LHCN-M2 (cell line): ENCODE measurements around the gene CPXM2. TPM values are rescaled to one million over a fixed set of nuclear protein-coding genes. Genes with fewer than 3 reads are reported as not detected.
A peak's percentile ranks its signal among the peaks of the same experiment; 100 is the strongest.

ENCODE experiments used
- DNase-seq: peaks from one replicate; pipeline ENCODE4 v3.0.0-alpha.2; 2012; ENCODE audit warnings: low read depth
- total RNA-seq: library from RNA; depleted of rRNA; stranded (reverse); fragments of >200 nt; gene quantifications from 2 replicates; pipeline ENCODE4 v1.2.3, GENCODE V29; 2014

CPXM2 gene
- total RNA-seq, 1 experiment from 2014 or later = not detected

- DNase-seq = peak; percentile 2
Measured at GRCh38 chr10:123848564-123849457, 42.8 kb downstream of the CPXM2 start.

- peak; percentile 21 for DNase-seq
Measured at GRCh38 chr10:123847686-123848432, 43.7 kb downstream of the CPXM2 start.

- no peak for DNase-seq
Measured at GRCh38 chr10:123843835-123844234, 47.8 kb downstream of the CPXM2 start.

DNA sequence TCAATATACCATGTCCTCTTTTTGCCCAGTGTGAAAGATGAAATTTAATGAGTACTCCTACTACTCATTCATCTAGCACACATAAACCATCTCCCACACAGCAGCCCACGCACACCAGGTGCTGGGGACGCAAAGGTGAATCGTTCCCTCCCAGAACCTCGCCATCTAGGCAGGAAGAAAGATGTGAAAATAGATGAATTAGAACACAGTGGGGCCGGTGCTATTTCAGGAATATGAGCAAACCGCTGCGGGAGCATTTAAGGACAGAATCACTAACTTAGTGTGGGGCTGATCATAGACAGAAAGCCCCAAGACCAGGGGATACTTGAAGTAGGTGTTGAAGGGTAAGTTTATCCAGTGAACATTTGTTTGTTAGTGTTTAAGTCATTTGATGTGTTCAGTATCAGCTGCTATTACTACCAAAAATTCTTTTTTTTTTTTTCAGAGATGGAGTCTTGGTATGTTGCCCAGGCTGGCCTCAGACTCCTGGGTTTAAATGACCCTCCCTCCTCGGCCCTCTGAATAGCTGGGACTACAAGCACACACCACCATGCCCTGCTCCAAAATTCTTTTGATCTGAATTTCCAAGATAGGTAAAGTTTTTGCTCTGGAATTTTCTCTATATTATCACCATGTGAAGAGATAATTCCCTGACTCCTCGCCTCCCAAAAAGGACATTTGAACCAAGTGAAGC, 48.8 kb downstream of the CPXM2 start:
- no peak for DNase-seq

DNA sequence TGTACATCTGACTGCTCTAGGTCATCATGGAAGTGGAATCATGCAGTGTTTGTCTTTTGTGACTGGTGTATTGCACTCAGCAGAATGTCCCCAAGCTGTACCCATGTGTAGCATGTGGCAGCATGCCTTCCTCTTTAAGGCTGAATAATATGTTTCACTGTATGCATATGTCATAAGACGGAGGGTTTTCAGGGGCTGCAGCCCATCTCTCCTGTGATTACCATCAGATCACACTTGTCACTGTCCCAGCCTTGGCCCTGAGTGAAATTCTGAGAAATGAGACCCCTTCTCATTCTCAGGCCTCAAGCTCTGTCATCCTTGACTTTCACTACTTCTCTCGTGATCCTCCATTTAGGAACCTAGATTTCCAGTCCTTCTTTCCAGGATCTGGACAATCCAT, 50.0 kb downstream of the CPXM2 start:
- no peak for DNase-seq

- no peak for DNase-seq
Measured at GRCh38 chr10:123841115-123841514, 50.5 kb downstream of the CPXM2 start.

GRCh38 chr10:123840714-123841113, 50.9 kb downstream of the CPXM2 start:
- no peak for DNase-seq

- DNase-seq = no peak
Measured at GRCh38 chr10:123838596-123839310, 52.9 kb downstream of the CPXM2 start.

GRCh38 chr10:123837756-123838155, 53.9 kb downstream of the CPXM2 start:
- DNase-seq = no peak

DNA sequence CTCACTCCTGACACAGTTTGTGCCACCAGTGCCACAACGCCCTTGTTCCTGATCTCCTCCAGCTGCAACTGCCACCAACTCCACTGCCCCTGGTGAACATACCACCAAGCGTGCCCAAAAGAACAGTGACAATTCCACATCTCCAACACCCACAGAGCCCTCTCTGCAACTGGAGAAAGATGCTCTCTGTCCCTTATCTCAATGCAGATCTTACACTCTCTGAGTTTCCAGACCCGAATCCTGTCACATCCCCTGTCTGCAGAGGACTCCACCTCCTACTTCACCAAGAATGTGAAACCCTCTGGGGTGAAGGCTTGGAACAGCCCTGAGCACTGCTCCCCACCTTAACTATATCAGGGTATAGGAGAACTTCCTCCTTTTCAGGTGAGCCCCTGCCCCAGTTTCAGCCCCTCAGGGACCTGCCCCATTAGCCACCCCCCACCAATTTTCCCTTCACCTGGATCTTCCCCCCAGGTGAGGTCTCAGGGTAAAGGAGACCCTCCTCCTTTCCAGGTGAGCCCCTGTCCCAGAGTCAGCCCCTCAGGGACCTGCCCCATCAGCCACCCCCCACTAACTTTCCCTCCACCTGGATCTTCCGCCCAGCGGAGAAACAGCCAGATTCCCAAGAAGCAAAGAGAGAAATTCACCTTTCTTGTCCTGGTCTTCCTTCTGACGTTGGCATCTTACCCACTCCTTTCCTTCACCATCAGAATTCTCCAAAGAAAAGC, 55.0 kb downstream of the CPXM2 start:
- DNase-seq = no peak

GRCh38 chr10:123835575-123835974, 56.0 kb downstream of the CPXM2 start:
- DNase-seq = no peak

GRCh38 chr10:123833170-123833850, 58.3 kb downstream of the CPXM2 start:
- no peak for DNase-seq

DNA sequence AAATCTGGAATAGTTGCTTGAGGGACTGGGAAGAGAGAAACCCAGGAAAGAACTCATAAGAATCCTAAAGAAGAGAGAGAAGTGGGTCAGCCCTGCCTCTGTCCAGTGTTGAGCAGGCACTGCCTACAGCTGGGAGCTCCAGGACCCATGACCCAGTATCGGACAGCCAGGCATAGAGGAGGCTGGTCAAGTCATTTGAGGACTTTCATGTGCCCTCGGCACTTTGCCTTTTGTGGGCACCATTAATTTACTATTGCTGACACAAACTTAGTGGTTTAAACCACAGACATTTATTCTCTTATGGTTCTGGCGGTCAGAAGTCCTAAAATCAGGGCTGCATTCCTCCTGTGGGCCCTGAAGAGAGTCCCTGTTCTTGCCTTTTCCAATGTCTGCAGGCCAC, 60.3 kb downstream of the CPXM2 start:
- no peak for DNase-seq

- no peak for DNase-seq
Measured at GRCh38 chr10:123821136-123821535, 70.5 kb downstream of the CPXM2 start.

DNA sequence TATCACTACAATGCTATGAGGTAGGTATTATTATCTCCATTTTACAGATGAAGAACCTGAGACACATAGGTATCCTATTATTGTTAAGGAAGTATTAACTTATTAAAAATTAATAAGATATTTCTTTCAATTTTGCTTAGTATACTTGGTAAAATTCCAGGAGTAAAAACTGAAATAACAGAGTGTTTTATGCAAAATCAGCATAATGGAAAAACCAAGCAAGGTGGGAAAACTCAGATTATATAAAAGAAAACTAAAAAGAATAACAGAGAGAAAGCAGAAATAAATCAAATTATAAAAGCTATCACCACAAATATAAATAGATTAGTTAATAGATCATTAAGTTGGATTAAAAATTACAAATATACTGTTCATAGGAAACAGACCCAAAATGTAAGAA, 82.0 kb downstream of the CPXM2 start:
- DNase-seq = no peak

DNA sequence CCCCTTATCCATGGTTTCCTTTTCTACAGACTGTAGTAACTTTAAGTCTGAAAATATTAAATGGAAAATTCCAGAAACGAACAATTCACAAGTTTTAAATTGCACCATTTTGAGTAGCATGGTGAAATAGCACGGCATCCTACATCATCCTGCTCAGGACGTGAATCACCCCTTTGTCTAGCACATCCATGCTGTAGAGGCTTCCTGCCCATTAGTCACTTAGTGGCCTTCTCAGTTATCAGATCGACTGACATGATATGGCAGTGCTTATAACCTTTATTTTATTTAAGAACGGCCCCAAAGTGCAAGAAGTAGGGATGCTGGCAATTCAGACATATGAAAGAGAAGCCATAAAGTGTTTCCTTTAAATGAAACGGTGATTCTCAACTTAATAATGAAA, 82.7 kb downstream of the CPXM2 start:
- DNase-seq = peak; percentile 52

GRCh38 chr10:123808286-123808685, 83.3 kb downstream of the CPXM2 start:
- no peak for DNase-seq

DNA sequence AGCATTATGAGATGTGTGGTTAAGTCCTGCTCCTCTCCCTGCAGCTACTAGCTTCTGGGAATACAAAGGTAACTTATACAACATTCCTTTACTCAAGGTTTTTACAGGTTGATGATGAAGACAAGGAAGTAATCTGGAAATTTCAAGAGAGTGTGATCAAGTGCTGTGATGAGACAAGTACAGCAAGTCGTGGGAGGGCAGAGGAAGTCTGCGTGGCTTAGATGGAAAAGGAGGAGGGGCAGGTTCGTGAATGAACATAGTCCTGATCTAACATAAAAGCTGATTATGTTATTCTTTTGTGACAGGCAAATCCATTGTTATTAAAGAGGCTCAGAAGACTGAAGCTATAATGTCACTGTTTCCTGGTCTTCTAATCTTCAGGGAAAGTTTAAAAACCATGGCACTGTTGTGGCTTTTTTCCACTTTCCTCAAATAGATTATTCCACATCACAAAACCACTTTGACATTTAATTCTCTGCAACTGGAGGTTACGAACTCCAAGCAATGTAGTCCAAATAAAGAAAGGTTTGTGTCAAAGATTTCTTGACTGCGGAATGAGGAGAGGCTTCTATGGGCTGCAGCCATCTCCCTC, 84.1 kb downstream of the CPXM2 start:
- no peak for DNase-seq

DNA sequence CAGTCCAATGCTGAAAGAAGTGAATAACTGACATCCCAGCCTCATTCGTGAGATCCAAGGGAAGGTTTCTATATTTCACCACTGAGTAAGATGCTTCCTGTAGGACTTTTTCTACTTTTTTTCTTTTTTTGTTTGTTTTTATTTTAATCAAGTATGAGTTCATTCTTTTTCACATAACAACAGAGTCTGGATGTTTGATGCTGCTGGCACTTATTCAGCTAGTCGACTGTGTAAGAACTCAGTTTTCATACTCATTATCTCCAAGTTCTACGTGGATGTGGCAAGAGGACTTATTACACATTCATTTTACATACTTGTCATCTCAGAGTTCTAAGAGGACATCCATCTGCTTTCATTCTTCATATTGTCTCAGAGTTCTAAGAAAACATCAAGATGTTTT, 86.9 kb downstream of the CPXM2 start:
- DNase-seq = no peak

GRCh38 chr10:123800821-123801220, 90.8 kb downstream of the CPXM2 start:
- DNase-seq = no peak
